CMK (cell line): ENCODE results near the gene IL9R.
"Not testable (repeated sequence)": the region's sequence is repeated elsewhere in the genome, so short reads cannot be mapped to it uniquely, and the experiment has no call there.

Experiments used
- DNase-seq: peaks from one replicate; pipeline ENCODE4 v3.0.0-alpha.2; 2010; ENCODE audit warnings: low read depth

IL9R gene

GRCh38 chrX:156030474-156030873 is 33.0 kb downstream of the IL9R start:
- not testable (repeated sequence) for DNase-seq
